ENCODE data around the gene FLT1. TPM values are rescaled to one million over a fixed set of nuclear protein-coding genes. Genes with fewer than 3 reads are reported as not detected.

Gene FLT1
- total RNA-seq, 1 donor from 2014 or later, result 0.47 TPM

- H3K4me1 ChIP-seq, result no peaks in the 10 kb centered on the region
Observed at GRCh38 chr13:28396053-28396452, 98.9 kb downstream of the FLT1 start.

DNA sequence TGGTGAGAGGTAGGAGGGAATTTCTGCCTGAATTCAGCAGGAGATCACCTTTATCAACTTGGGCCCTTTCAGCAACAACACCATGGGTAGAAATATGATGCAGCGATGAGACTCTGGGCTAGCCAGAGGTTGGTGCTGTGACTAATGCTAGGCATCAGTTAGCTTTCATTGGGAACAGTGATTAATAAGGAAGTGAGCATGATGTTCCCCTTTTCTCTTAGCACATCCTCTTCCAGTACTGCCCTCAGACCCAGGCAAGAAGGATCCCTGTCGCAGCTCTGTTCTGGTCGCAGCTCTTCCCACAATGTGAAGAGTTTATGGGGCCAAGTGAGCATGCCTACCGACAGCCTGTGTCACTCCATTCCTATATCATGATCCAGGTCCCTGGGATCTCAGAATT is 100.5 kb downstream of the FLT1 start:
- no peaks in the 10 kb centered on the region for H3K9me3 Mint-ChIP-seq
- H3K4me2 ChIP-seq, result no peak overlapping the region
- no peak overlapping the region for H3K9ac ChIP-seq
- no peaks in the 10 kb centered on the region for H3F3A ChIP-seq (ENCODE audit: low read depth)
- H3K36me3 Mint-ChIP-seq, result no peaks in the 10 kb centered on the region
- H3K27me3 ChIP-seq, result no peaks in the 10 kb centered on the region
- no peak overlapping the region for H3K4me3 Mint-ChIP-seq
- no peak overlapping the region for H3K27ac ChIP-seq
- H3K27me3 Mint-ChIP-seq (ENCODE audit: insufficient read depth, low read depth), result no peaks in the 10 kb centered on the region
- no peak overlapping the region for H2AFZ ChIP-seq (replicated peaks)
- no peaks in the 10 kb centered on the region for H3K9me3 ChIP-seq (ENCODE audit: low read depth)
- no peaks in the 10 kb centered on the region for H3K36me3 ChIP-seq
- no peak overlapping the region for H3K4me3 ChIP-seq
- H4K20me1 ChIP-seq (ENCODE audit: low read depth), result no peaks in the 10 kb centered on the region
- TF ChIP-seq CTCF (IDR thresholded peaks at IDR 0.05), result no peak
- TF ChIP-seq EZH2 (IDR thresholded peaks at IDR 0.05), result no peak
- no peak for TF ChIP-seq EZH2phosphoT487 (IDR thresholded peaks at IDR 0.05)
- peaks cover 3% of the 10 kb centered on the region for H3K4me1 Mint-ChIP-seq
- no peak overlapping the region for H3K27ac Mint-ChIP-seq
- no peak for DNase-seq (ENCODE audit: low spot score)
- H3K4me1 ChIP-seq, result peaks cover under 1% of the 10 kb centered on the region
- no peaks in the 10 kb centered on the region for H3K79me2 ChIP-seq (ENCODE audit: low read depth)

More at GRCh38 chr13:28396053-28396452, 98.9 kb downstream of the FLT1 start:
- Histone ChIP-seq H3K27me3 (no peaks in the 10 kb centered on the region), H2AFZ (replicated peaks) (no peak overlapping the region), H3K4me2 (no peak overlapping the region), H3F3A (ENCODE audit: low read depth) (no peaks in the 10 kb centered on the region), H3K9me3 (ENCODE audit: low read depth) (no peaks in the 10 kb centered on the region), H4K20me1 (ENCODE audit: low read depth) (no peaks in the 10 kb centered on the region), H3K4me3 (no peak overlapping the region), H3K9ac (no peak overlapping the region), H3K79me2 (ENCODE audit: low read depth) (no peaks in the 10 kb centered on the region), H3K27ac (no peak overlapping the region), H3K36me3 (no peaks in the 10 kb centered on the region)
- DNase-seq (ENCODE audit: low spot score), result no peak
- H3K27ac Mint-ChIP-seq, result no peak overlapping the region
- H3K27me3 Mint-ChIP-seq (ENCODE audit: insufficient read depth, low read depth), result no peaks in the 10 kb centered on the region
- H3K4me1 Mint-ChIP-seq, result peaks cover 3% of the 10 kb centered on the region
- H3K36me3 Mint-ChIP-seq, result no peaks in the 10 kb centered on the region
- no peak for TF ChIP-seq EZH2phosphoT487 (IDR thresholded peaks at IDR 0.05)
- no peak for TF ChIP-seq CTCF (IDR thresholded peaks at IDR 0.05)
- TF ChIP-seq EZH2 (IDR thresholded peaks at IDR 0.05), result no peak
- no peak overlapping the region for H3K4me3 Mint-ChIP-seq
- H3K9me3 Mint-ChIP-seq, result no peaks in the 10 kb centered on the region

GRCh38 chr13:28392896-28393505 is 101.9 kb downstream of the FLT1 start:
- Mint-ChIP-seq H3K4me1 (peaks cover 3% of the 10 kb centered on the region), H3K27me3 (ENCODE audit: insufficient read depth, low read depth) (no peaks in the 10 kb centered on the region), H3K4me3 (no peak overlapping the region), H3K27ac (no peak overlapping the region), H3K9me3 (no peaks in the 10 kb centered on the region), H3K36me3 (no peaks in the 10 kb centered on the region)
- Histone ChIP-seq H3K4me2 (no peak overlapping the region), H3F3A (ENCODE audit: low read depth) (no peaks in the 10 kb centered on the region), H3K27me3 (no peaks in the 10 kb centered on the region), H4K20me1 (ENCODE audit: low read depth) (no peaks in the 10 kb centered on the region), H3K9me3 (ENCODE audit: low read depth) (no peaks in the 10 kb centered on the region), H3K4me3 (no peak overlapping the region), H3K79me2 (ENCODE audit: low read depth) (no peaks in the 10 kb centered on the region), H2AFZ (replicated peaks) (no peak overlapping the region), H3K36me3 (no peaks in the 10 kb centered on the region), H3K9ac (no peak overlapping the region), H3K4me1 (peaks cover 10% of the 10 kb centered on the region), H3K27ac (no peak overlapping the region)
- DNase-seq (ENCODE audit: low spot score), result no peak
- TF ChIP-seq EZH2phosphoT487 (IDR thresholded peaks at IDR 0.05), result no peak
- TF ChIP-seq EZH2 (IDR thresholded peaks at IDR 0.05), result no peak
- TF ChIP-seq CTCF (IDR thresholded peaks at IDR 0.05), result no peak

Measured in neural progenitor cell (in vitro differentiated cells).